ENCODE data around the gene HADH.
"Not testable (repeated sequence)": the region's sequence is repeated elsewhere in the genome, so short reads cannot be mapped to it uniquely, and the experiment has no call there.

- TF ChIP-seq CTCF (IDR thresholded peaks at IDR 0.05; ENCODE audit: insufficient read depth, low read depth, low read length); EZH2 (IDR thresholded peaks at IDR 0.05; ENCODE audit: insufficient read depth, low read length): not testable (repeated sequence)
Measured at GRCh38 chr4:107967519-107967918, 22.2 kb upstream of the HADH start.

Measured in astrocyte (in vitro differentiated cells and primary cell).